Subcutaneous preadipocyte (primary cell): ENCODE measurements around the gene ZNF384. TPM values are rescaled to one million over a fixed set of nuclear protein-coding genes. Genes with fewer than 3 reads are reported as not detected.

Experiments used
- small RNA-seq: library from RNA; depleted of rRNA; stranded (forward); fragments of <200 nt; gene quantifications from one replicate; pipeline ENCODE3, GENCODE V24; 2012
- total RNA-seq: library from RNA; depleted of rRNA; stranded (reverse); fragments of >200 nt; gene quantifications from 2 replicates; pipeline ENCODE4 v1.2.3, GENCODE V29; 2012

Gene ZNF384
- total RNA-seq, result 16.9 and 17.8 TPM in 2 replicates

DNA sequence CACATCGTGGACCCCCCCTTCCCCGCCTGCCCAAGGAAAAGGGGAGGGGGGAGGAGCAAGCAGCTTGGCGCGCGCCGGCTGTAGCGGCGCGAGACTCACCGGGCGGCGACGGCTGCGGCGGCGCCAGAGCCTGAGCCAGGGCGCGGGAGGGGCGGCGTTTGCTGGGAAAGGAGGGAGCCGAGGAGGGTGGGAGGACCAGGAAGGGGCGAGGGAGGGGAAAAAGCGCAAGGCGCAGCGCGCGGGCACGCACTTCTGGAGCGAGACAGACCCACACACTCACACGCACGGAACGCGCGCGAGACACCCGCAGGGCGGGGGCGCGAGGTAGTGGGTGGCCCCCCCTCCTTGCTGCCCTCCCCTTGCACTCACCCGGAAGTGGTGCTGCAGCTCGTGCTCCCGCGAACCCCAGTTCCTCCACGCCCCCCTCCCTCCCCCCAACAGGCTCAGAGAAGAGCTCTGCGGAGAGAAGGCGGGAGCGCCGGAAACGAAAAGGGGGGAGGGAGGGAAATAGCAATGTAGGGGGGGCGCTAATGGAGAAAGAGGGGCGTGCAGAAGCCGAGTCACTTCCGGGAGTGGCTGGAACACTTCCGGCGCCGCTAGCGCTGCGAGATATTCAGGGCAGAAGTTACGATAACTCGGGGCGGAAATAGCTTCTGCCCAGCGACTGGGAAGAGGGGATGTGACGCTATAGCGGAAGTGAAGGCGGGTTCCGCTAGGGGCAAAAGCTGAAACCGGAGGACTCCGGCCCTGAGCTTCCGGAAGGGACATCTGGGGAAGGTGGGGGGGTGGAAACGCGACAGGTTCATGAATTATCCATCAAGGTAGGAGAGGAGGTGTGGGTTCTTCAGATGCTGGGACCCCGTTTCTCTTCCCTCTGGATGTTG, at the start of gene ZNF384:
ZNF384 (minus strand) TSS at position 377 of the 884 bp plus-strand sequence. CDS start 9,855 bp downstream, outside the sequence.

DNA sequence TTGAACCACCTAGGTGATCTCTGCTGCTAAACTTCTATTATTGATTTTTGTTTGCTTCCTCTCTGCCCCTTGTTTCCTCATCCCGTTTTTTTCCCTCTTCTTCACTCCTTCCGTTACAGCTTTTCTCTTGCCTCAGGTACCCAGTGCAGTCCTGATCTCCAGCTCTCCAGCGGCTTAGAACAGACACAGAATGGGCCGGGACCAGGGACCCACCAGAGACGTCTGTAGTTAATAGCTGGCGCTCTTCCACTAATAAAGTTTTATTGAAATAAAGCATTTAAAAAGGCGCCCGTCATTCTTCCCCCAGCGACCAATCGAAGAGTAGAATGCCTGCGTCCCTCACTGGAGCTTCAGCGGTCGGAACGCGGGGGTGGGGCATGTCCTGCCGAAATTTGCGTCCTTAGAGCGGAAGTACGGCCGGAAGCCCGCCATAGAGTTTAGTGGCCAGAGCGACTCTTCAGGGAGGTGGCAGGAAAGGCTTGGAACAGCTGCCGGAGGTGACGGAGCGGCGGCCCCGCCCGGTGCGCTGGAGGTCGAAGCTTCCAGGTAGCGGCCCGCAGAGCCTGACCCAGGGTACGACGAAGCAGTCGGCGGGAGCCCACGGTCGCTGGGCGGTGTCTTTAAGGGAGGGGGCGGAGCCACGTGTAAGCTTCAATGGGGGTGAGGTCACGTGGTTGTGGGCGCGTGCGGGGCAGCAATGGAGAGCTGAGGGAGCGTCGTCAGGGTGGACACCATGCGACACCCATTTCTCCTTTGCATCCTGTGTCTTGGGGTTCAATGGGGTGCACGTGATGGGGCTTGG, 34.6 kb upstream of the ZNF384 start, which contains the start of gene COPS7A:
COPS7A (plus strand) TSS at position 440 of the 802 bp plus-strand sequence. CDS start 611 bp downstream, outside the sequence.

DNA sequence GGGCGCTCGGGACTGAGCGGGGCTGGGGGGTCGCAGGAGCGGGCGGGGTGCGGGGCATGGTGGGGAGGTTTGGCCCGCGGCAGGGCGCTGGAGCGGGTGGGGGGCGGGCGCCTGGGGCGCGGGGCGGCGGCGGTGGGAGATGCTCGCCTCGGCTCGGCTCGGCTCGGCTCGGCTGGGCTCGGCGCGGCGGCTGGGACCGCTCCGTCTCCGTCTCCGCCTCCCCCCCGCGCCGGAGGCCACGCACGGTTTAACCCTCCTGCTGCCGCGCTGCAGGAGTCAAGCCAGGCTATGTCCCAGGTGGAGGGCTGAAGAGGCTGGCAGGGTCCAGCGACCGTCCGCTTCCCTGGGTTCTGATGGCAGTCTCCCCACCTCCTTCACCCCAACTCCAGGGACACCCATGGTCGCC, 11.5 kb upstream of the ZNF384 start, which contains the start of gene PIANP:
PIANP (minus strand) TSS at position 170 of the 406 bp plus-strand sequence. CDS start 2,754 bp downstream, outside the sequence.

DNA sequence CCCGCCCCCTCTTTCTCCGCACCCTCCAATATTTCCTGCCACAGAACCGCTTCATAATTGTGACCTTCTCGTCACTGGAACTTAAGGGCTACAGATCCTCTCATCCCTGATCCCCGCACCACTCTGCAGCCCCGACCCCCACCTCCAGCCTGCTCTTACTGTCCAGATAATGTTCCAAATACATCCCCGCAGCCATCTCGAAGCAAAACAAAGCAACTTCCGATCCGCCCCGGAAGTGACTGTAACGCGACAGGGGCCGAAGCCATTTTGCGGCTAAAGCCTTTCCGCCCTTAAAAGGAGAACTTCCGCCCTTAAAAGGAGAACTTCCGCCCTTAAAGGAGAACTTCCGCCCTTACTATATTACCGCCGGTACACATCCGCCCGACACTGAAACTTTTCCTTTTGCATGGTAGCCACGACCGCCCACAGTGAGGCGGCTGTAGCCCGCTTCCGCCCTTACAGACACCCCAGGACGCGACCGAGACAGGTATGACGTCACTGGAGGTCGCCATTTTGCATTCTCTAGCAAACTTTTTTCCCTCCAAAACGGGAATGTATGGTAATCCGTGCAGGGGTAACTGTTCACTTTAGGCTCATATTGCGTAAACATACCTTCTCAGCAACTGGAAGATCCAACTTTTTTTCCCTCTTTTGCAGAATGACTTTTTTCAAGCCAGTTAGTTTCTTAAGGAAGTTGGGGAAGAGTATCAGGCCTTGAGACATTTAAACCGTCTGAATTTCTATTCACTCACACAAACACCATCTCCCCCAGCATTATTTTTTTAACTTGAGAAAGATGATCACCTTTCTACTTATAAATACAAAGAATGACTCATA, 26.1 kb downstream of the ZNF384 start, which contains the start of gene ING4:
ING4 (minus strand) TSS at position 214 of the 837 bp plus-strand sequence; CDS start at position 196, 18 bp downstream.

DNA sequence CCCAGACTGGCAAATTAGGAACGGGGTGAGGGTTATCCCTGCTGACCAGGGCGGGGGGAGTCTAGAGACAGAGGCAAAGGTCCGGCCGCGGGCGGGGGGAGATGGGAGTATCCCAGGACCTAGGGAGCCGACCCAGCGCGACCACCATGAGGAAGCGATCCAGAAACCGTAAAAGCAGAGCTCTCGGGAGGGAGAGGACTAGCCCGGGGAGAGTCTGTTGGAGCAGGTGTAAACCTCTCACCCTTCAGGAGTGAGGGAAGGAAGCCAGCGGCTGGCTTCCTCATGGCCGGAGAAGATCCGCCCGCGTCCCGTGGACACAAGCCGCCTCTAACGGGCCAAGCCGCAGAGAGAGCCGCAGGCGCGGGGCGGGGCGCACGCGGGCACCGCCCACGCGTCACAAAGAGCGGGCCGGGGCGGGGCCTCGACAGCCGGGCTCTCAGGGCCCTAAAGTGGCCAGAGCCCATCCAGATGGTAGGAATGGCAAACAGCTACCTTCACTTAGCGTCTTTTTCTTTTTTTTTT, 42.0 kb downstream of the ZNF384 start, which contains the start of gene ACRBP:
ACRBP (minus strand) TSS at position 350 of the 522 bp plus-strand sequence; CDS start at position 284, 66 bp downstream.

DNA sequence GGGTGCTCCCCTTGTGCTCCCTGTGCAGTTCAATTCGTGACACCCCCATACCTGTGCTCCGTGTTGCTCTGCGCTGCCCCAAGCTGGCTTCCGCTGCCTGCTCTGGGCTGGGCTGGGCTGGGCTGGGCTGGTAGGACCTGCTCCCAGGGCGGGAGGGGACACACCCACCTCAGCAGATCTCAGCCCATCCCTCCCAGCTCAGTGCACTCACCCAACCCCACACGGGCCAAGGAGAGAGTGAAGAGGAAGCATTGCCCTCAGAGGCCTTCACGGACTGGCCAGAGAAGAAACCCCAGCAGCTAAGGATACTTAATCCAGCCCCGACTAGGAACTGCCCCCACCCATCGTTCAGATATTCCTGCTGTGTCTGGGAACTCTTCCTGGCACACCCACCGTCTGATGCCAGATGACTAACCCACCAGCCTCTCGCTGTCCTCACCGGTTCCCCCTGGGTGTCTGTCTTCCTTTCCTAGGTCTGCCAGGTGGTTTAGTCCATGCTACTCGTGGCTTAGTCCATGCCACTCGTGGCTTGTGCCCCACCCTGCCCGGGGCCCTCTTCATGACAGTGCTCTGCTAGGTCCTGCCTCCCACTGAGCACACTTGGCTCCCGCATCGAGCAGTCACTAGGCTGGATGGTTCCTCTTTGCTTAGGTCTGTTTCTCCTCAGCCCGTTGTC, 53.2 kb downstream of the ZNF384 start, which contains the start of gene LPAR5:
LPAR5 (minus strand) TSS at position 104 of the 676 bp plus-strand sequence. CDS start 14,711 bp downstream, outside the sequence.

Small RNA genes within 50 kb of the gene (small RNA-seq; reads per million reads assigned to genes)
- not detected for gene RNU6-781P

Other genes starting within 250 kb of the ZNF384 start
- gene CD27, start 244.4 kb downstream of the ZNF384 start, total RNA-seq, result not detected in 2 replicates
- gene TAPBPL, start 237.3 kb downstream of the ZNF384 start, total RNA-seq, result 3.9 and 6.2 TPM in 2 replicates
- gene VAMP1, start 218.7 kb downstream of the ZNF384 start, total RNA-seq, result 3.9 and 9.2 TPM in 2 replicates
- gene MRPL51, start 196.1 kb downstream of the ZNF384 start, total RNA-seq, result 75.3 and 87.5 TPM in 2 replicates
- gene NCAPD2, start 195.3 kb downstream of the ZNF384 start, total RNA-seq, result 70.9 and 92.9 TPM in 2 replicates
- 8,341 and 11,860 TPM in 2 replicates for gene GAPDH, start 154.9 kb downstream of the ZNF384 start, total RNA-seq
- gene IFFO1, start 133.3 kb downstream of the ZNF384 start, total RNA-seq, result 11.0 and 14.5 TPM in 2 replicates
- gene NOP2, start 121.1 kb downstream of the ZNF384 start, total RNA-seq, result 22.4 and 33.8 TPM in 2 replicates
- 165 and 208 TPM in 2 replicates for gene CHD4, start 82.0 kb downstream of the ZNF384 start, total RNA-seq
- not detected in 2 replicates for gene LPAR5, start 53.4 kb downstream of the ZNF384 start, total RNA-seq
- 0.78 and 1.1 TPM in 2 replicates for gene ACRBP, start 41.9 kb downstream of the ZNF384 start, total RNA-seq
- 13.5 and 21.7 TPM in 2 replicates for gene ING4, start 26.3 kb downstream of the ZNF384 start, total RNA-seq
- under 0.01 TPM in 1 of 2 replicates, not detected in the other for gene PIANP, start 11.4 kb upstream of the ZNF384 start, total RNA-seq
- 97.4 TPM in 2 replicates for gene COPS7A, start 34.7 kb upstream of the ZNF384 start, total RNA-seq
- 133 and 141 TPM in 2 replicates for gene MLF2, start 63.8 kb upstream of the ZNF384 start, total RNA-seq
- gene PTMS, start 77.0 kb upstream of the ZNF384 start, total RNA-seq, result 62.9 and 72.0 TPM in 2 replicates
- gene LAG3, start 83.1 kb upstream of the ZNF384 start, total RNA-seq, result not detected in 2 replicates
- gene CD4, start 100.2 kb upstream of the ZNF384 start, total RNA-seq, result under 0.01 and 0.73 TPM in 2 replicates
- 0.73 and 1.2 TPM in 2 replicates for gene GPR162, start 132.4 kb upstream of the ZNF384 start, total RNA-seq
- gene P3H3, start 139.0 kb upstream of the ZNF384 start, total RNA-seq, result 44.1 and 49.3 TPM in 2 replicates
- 1.1 and 2.2 TPM in 2 replicates for gene GNB3, start 151.6 kb upstream of the ZNF384 start, total RNA-seq
- gene CDCA3, start 161.9 kb upstream of the ZNF384 start, total RNA-seq, result 29.4 and 36.4 TPM in 2 replicates
- gene USP5, start 162.8 kb upstream of the ZNF384 start, total RNA-seq, result 86.7 and 96.4 TPM in 2 replicates
- gene TPI1, start 178.2 kb upstream of the ZNF384 start, total RNA-seq, result 941 and 1,349 TPM in 2 replicates
- gene SPSB2, start 183.9 kb upstream of the ZNF384 start, total RNA-seq, result 4.0 and 4.9 TPM in 2 replicates
- 5.1 TPM in 2 replicates for gene LRRC23, start 215.4 kb upstream of the ZNF384 start, total RNA-seq
- gene ENO2, start 225.2 kb upstream of the ZNF384 start, total RNA-seq, result 6.6 and 9.0 TPM in 2 replicates
- 10.3 and 11.7 TPM in 2 replicates for gene ATN1, start 238.6 kb upstream of the ZNF384 start, total RNA-seq